ENCODE results near the gene CAPN9. TPM values are rescaled to one million over a fixed set of nuclear protein-coding genes. Genes with fewer than 3 reads are reported as not detected.

The CAPN9 gene
- total and polyA plus RNA-seq, 2 donors (not counting 3 experiments of a cell fraction or from before 2014, with no cell fraction given) = not detected

DNA sequence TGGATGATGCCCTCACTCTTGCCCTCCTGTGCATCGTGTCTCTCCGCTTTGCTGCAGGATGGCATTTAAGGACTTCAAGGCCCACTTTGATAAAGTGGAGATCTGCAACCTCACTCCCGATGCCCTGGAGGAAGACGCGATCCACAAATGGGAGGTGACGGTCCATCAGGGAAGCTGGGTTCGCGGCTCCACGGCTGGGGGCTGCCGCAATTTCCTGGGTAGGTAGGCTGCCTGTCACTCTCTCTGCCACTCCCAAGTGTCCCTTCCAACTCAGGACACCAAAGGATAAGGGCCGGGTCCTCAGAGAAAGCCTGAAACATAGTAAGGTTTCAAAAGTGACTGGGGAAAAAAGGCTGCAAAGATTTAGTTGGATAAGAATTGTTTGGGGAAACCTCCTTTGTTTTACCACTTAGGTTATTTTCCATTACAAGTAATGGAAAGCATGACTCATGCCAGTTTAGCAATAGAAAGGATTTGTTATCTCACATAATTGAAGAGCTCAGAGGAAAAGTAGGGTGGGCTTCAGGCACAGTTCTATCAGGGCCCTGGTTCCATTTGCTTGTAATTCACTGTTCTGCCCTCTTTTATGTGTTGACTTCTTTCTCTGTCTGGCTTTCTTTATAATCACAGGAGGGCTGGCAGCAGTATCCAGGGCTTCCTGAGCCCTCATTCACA lies 31.9 kb downstream of the CAPN9 start:
- no peak overlapping the region for H3K4me3 ChIP-seq (replicated peaks in 1 of 3; ENCODE audit: insufficient read depth in 1 of 3, low read depth in 1 of 3, low read length in 3 of 3)
- dilution Hi-C loops (cut with MboI; ENCODE audit: extremely low pct_ligation_motif_present, low sequenced_read_pairs) (no loop called here), intact Hi-C loops (cut with micrococcal nuclease) (no loop called here)
- no peaks in the 10 kb centered on the region for H4K20me1 ChIP-seq (replicated peaks; ENCODE audit: control insufficient read depth, extremely low read depth, insufficient read depth, low read length)
- DNase-seq (ENCODE audit: low read depth, low spot score) (peak; percentile 9), FAIRE-seq (no peak)
- no TSS peak for BruUV-seq (replicated peaks)
- ChIA-PET POLR2A (no interaction called here), CTCF (no interaction called here)
- H3K79me2 ChIP-seq (ENCODE audit: control insufficient read depth, insufficient read depth, low read length) = no peaks in the 10 kb centered on the region
- no peaks in the 10 kb centered on the region for H3K9me3 ChIP-seq (replicated peaks; ENCODE audit: control insufficient read depth, insufficient read depth, low read length)
- no peak overlapping the region for H3K9ac ChIP-seq (replicated peaks; ENCODE audit: extremely low read depth, insufficient read depth, low read length)
- no peak overlapping the region for H2AFZ ChIP-seq (ENCODE audit: low read depth, low read length)
- H3K27ac ChIP-seq (ENCODE audit: insufficient read depth, low read depth, low read length) = no peak overlapping the region
- H3K4me1 ChIP-seq (ENCODE audit: control insufficient read depth, extremely low read depth, insufficient read depth, low read length) = no peaks in the 10 kb centered on the region
- TF ChIP-seq, protein P1, sequence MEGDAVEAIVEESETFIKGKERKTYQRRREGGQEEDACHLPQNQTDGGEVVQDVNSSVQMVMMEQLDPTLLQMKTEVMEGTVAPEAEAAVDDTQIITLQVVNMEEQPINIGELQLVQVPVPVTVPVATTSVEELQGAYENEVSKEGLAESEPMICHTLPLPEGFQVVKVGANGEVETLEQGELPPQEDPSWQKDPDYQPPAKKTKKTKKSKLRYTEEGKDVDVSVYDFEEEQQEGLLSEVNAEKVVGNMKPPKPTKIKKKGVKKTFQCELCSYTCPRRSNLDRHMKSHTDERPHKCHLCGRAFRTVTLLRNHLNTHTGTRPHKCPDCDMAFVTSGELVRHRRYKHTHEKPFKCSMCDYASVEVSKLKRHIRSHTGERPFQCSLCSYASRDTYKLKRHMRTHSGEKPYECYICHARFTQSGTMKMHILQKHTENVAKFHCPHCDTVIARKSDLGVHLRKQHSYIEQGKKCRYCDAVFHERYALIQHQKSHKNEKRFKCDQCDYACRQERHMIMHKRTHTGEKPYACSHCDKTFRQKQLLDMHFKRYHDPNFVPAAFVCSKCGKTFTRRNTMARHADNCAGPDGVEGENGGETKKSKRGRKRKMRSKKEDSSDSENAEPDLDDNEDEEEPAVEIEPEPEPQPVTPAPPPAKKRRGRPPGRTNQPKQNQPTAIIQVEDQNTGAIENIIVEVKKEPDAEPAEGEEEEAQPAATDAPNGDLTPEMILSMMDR (IDR thresholded peaks at IDR 0.05; ENCODE audit: extremely low read depth in 1 of 2, insufficient read depth in 1 of 2, low read depth in 1 of 2, low read length in 2 of 2) = no peak
- TF ChIP-seq JUN (IDR thresholded peaks at IDR 0.05; ENCODE audit: borderline replicate concordance, insufficient read depth, insufficient read length, low read depth) = no peak
- TF ChIP-seq EZH2 (IDR thresholded peaks at IDR 0.05; ENCODE audit: borderline replicate concordance, low read depth, low read length, severe bottlenecking) = no peak
- no peak for TF ChIP-seq POLR2A (IDR thresholded peaks at IDR 0.05; ENCODE audit: low read depth, low read length)
- TF ChIP-seq GATA2 (IDR thresholded peaks at IDR 0.05; ENCODE audit: insufficient read depth, insufficient read length, low read depth, low read length) = no peak
- no peak for TF ChIP-seq POLR2AphosphoS5 (IDR thresholded peaks at IDR 0.05; ENCODE audit: insufficient read depth, low read depth, low read length)
- TF ChIP-seq FOS (IDR thresholded peaks at IDR 0.05; ENCODE audit: borderline replicate concordance, insufficient read depth, low read length) = no peak
- TF ChIP-seq, protein P2, sequence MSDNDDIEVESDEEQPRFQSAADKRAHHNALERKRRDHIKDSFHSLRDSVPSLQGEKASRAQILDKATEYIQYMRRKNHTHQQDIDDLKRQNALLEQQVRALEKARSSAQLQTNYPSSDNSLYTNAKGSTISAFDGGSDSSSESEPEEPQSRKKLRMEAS (IDR thresholded peaks at IDR 0.05; ENCODE audit: insufficient read depth, insufficient read length) = no peak
- no peak for TF ChIP-seq MYC (IDR thresholded peaks at IDR 0.05; ENCODE audit: low read depth, low read length)
- H3K4me2 ChIP-seq (ENCODE audit: insufficient read depth, low read length) = no peak overlapping the region
- no peaks in the 10 kb centered on the region for H3K9me1 ChIP-seq (replicated peaks; ENCODE audit: control insufficient read depth, extremely low read depth, insufficient read depth, low read length)
- H3K36me3 ChIP-seq (ENCODE audit: control insufficient read depth in 2 of 2, extremely low read depth in 1 of 2, insufficient read depth in 2 of 2, low read length in 2 of 2) = no peaks in the 10 kb centered on the region
- H3K27me3 ChIP-seq (ENCODE audit: control insufficient read depth in 2 of 2, insufficient read depth in 2 of 2, low read length in 2 of 2) = no peaks in the 10 kb centered on the region
